CD14-positive monocyte (primary cell): ENCODE measurements around the gene BRD8. TPM values are rescaled to one million over a fixed set of nuclear protein-coding genes. Genes with fewer than 3 reads are reported as not detected.

Experiments
- DNase-seq, 3 donors: peaks; one replicate each; pipeline ENCODE4 v3.0.0-alpha.2; 2011 to 2022
- H2AFZ ChIP-seq: 2 replicates; pipeline ENCODE4 v1.6.0; 2012; ENCODE audit warnings: mild to moderate bottlenecking, low read depth, low read length, inconsistent platforms; ENCODE audit not compliant: insufficient read depth, poor library complexity, severe bottlenecking
- H3K27ac ChIP-seq, 2 donors: 1 replicate in 1 of 2; 2 replicates in 1 of 2; pipeline ENCODE4 v1.5.1; 2012 to 2013; ENCODE audit warnings: low read length in 2 of 2, control low read depth in 1 of 2, inconsistent platforms in 1 of 2, low read depth in 1 of 2, mild to moderate bottlenecking in 1 of 2
- H3K27me3 ChIP-seq, 2 donors: one replicate each; pipeline versions ENCODE4 v1.6.0 to v1.6.1; 2011 to 2013; ENCODE audit warnings: low read length in 2 of 2; ENCODE audit not compliant: control insufficient read depth in 2 of 2, insufficient read depth in 2 of 2
- H3K36me3 ChIP-seq, 2 donors: replicated peaks in 1 of 2; 1 replicate in 1 of 2; 2 replicates in 1 of 2; pipeline versions ENCODE4 v1.5.1 to v1.6.1; 2012 to 2013; ENCODE audit warnings: low read length in 2 of 2, control low read depth in 1 of 2, inconsistent platforms in 1 of 2, mild to moderate bottlenecking in 1 of 2; ENCODE audit not compliant: insufficient read depth in 2 of 2, control insufficient read depth in 1 of 2
- H3K4me1 ChIP-seq, 2 donors: 1 replicate in 1 of 2; 2 replicates in 1 of 2; pipeline versions ENCODE4 v1.5.1 to v1.6.1; 2012 to 2013; ENCODE audit warnings: low read length in 2 of 2, control low read depth in 1 of 2, inconsistent platforms in 1 of 2, mild to moderate bottlenecking in 1 of 2, moderate library complexity in 1 of 2; ENCODE audit not compliant: insufficient read depth in 2 of 2, control insufficient read depth in 1 of 2
- H3K4me2 ChIP-seq: replicated peaks from 2 replicates; pipeline ENCODE3; 2012; ENCODE audit warnings: low read length, moderate library complexity, mild to moderate bottlenecking; ENCODE audit not compliant: poor library complexity, severe bottlenecking; ENCODE audit errors: extremely low read depth
- H3K4me3 ChIP-seq, 3 experiments: fragments of 200-600 bp in 1 of 3; sonication (generic) in 1 of 3; replicated peaks in 1 of 3; 1 replicate in 2 of 3; 2 replicates in 1 of 3; pipeline ENCODE4 v1.5.1; 2011 to 2013; ENCODE audit warnings: low read length in 3 of 3, mild to moderate bottlenecking in 3 of 3, control low read depth in 2 of 3, low read depth in 2 of 3, inconsistent platforms in 1 of 3, moderate library complexity in 1 of 3
- H3K79me2 ChIP-seq: 2 replicates; pipeline ENCODE4 v1.6.0; 2012; ENCODE audit warnings: mild to moderate bottlenecking, control low read depth, inconsistent platforms, low read length, moderate library complexity; ENCODE audit not compliant: insufficient read depth
- H3K9ac ChIP-seq: 2 replicates; pipeline ENCODE4 v1.6.0; 2017; ENCODE audit warnings: low read length, mild to moderate bottlenecking; ENCODE audit not compliant: insufficient read depth, poor library complexity, severe bottlenecking
- H3K9me3 ChIP-seq, 2 donors: replicated peaks in 1 of 2; 1 replicate in 1 of 2; 2 replicates in 1 of 2; pipeline versions ENCODE4 v1.5.1 to v1.6.1; 2012 to 2013; ENCODE audit warnings: low read length in 2 of 2, control low read depth in 1 of 2; ENCODE audit not compliant: control insufficient read depth in 1 of 2, insufficient read depth in 1 of 2
- H4K20me1 ChIP-seq: 2 replicates; pipeline ENCODE4 v1.6.0; 2012; ENCODE audit warnings: mild to moderate bottlenecking, low read length, control low read depth, moderate library complexity; ENCODE audit not compliant: insufficient read depth
- H3K27ac Mint-ChIP-seq, 7 donors: one replicate each; pipeline ENCODE4 v1.8.0; 2020; ENCODE audit warnings: mild to moderate bottlenecking in 7 of 7, mixed read lengths in 7 of 7, moderate library complexity in 6 of 7, inconsistent platforms in 2 of 7
- H3K27me3 Mint-ChIP-seq, 3 donors: one replicate each; pipeline ENCODE4 v1.8.0; 2021 to 2022; ENCODE audit warnings: low read depth in 3 of 3, mild to moderate bottlenecking in 3 of 3, mixed read lengths in 3 of 3, moderate library complexity in 3 of 3, inconsistent platforms in 1 of 3
- H3K36me3 Mint-ChIP-seq, 2 donors: one replicate each; pipeline ENCODE4 v1.8.0; 2020; ENCODE audit warnings: mixed read lengths in 2 of 2, inconsistent platforms in 1 of 2, mild to moderate bottlenecking in 1 of 2
- H3K4me1 Mint-ChIP-seq: one replicate; pipeline ENCODE4 v1.8.0; 2020; ENCODE audit warnings: mild to moderate bottlenecking, mixed read lengths
- H3K4me3 Mint-ChIP-seq, 2 donors: one replicate each; pipeline ENCODE4 v1.8.0; 2020; ENCODE audit warnings: mild to moderate bottlenecking in 2 of 2, mixed read lengths in 2 of 2, moderate library complexity in 1 of 2
- H3K9me3 Mint-ChIP-seq, 7 donors: one replicate each; pipeline ENCODE4 v1.8.0; 2020 to 2022; ENCODE audit warnings: mixed read lengths in 7 of 7, mild to moderate bottlenecking in 6 of 7, moderate library complexity in 6 of 7, inconsistent platforms in 2 of 7
- CTCF ChIP-seq: fragments of 200-600 bp; IDR thresholded peaks from one replicate; pipeline ENCODE4 v1.8.0; 2022; ENCODE audit warnings: antibody characterized with exemption, mild to moderate bottlenecking
- WGBS: methylation state at CpG from one replicate; pipeline ENCODE4 v1.1.5; 2013; ENCODE audit warnings: missing lambda C conversion rate; ENCODE audit not compliant: insufficient coverage; 5-methylcytosine and 5-hydroxymethylcytosine counted together
- intact Hi-C, 2 donors: fragments of 100-400 bp; cut with micrococcal nuclease; formaldehyde crosslinking; loops; one replicate each; pipeline versions ENCODE4 v1.15.0 to v1.15.1; 2023
- polyA plus RNA-seq, 3 donors: library from polyadenylated mRNA; depleted of rRNA in 1 of 3; unstranded in 2 of 3; stranded (reverse) in 1 of 3; fragments of 300-500 nt in 2 of 3; fragments of >200 nt in 1 of 3; fragmentation: Illumina TruSeq in 2 of 3; gene quantifications; 1 replicate in 2 of 3; 2 replicates in 1 of 3; pipeline ENCODE4 v1.2.3, GENCODE V29; 2012 to 2021

The BRD8 gene
- polyA plus RNA-seq, 3 donors: 9.8 to 19.6 (median 17.6) TPM

GRCh38 chr5:138170299-138170698 lies 8.1 kb downstream of the BRD8 start:
- H3K4me2 ChIP-seq: no peak overlapping the region
- DNase-seq: no peak
- H3K36me3 ChIP-seq: peaks cover 80 to 100% of the 10 kb centered on the region in 2 donors
- no peak overlapping the region for H3K4me3 Mint-ChIP-seq
- peaks cover 5% of the 10 kb centered on the region for H3K4me1 Mint-ChIP-seq
- H3K27me3 Mint-ChIP-seq: no peaks in the 10 kb centered on the region
- H3K27ac Mint-ChIP-seq: no peak overlapping the region
- H2AFZ ChIP-seq: no peak overlapping the region
- no peak for TF ChIP-seq CTCF
- H3K9me3 Mint-ChIP-seq: no peaks in the 10 kb centered on the region
- peaks cover 79 to 97% of the 10 kb centered on the region in 2 donors for H3K36me3 Mint-ChIP-seq
- H3K4me3 ChIP-seq: no peak overlapping the region
- H3K4me1 ChIP-seq: peaks cover 5 to 7% of the 10 kb centered on the region in 2 donors
- no peaks in the 10 kb centered on the region for H4K20me1 ChIP-seq
- no peaks in the 10 kb centered on the region for H3K9me3 ChIP-seq
- H3K79me2 ChIP-seq: peaks cover 12% of the 10 kb centered on the region
- H3K27ac ChIP-seq: no peak overlapping the region
- H3K27me3 ChIP-seq: no peaks in the 10 kb centered on the region
- intact Hi-C loops: loop anchor here in 1 of 2 donors (10.0 kb wide), 1 partner anchor 375 kb away; the partner anchor contains the start of gene ETF1
- no peak overlapping the region for H3K9ac ChIP-seq

DNA sequence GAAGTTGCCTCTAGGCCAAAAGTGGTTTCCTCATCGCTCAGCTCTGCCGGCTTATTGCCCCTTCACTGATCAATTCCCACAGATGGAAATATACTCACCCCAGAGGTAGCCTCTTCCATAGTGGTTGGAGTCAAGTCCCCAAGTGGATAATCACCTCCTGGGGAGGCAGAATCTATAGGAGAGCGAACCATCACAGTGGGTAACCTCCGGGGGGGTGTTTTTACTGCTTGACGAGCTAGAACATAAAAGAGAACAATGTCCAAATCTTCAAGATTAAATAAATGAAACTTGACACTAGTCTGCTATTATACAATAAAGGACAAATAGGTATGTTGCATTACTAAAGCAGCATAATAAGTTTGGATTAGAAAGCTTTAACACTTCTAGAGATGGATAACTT lies 9.3 kb downstream of the BRD8 start:
- Histone ChIP-seq H3K4me1 (peaks cover 5 to 7% of the 10 kb centered on the region in 2 donors), H3K27me3 (no peaks in the 10 kb centered on the region), H4K20me1 (no peaks in the 10 kb centered on the region), H3K79me2 (peaks cover 9% of the 10 kb centered on the region), H3K4me3 (no peak overlapping the region), H3K9me3 (no peaks in the 10 kb centered on the region), H3K9ac (no peak overlapping the region), H2AFZ (no peak overlapping the region), H3K27ac (no peak overlapping the region), H3K4me2 (no peak overlapping the region), H3K36me3 (peaks cover 86 to 100% of the 10 kb centered on the region in 2 donors)
- Mint-ChIP-seq H3K27ac (no peak overlapping the region), H3K4me1 (peaks cover 5% of the 10 kb centered on the region), H3K27me3 (no peaks in the 10 kb centered on the region), H3K4me3 (no peak overlapping the region), H3K36me3 (peaks cover 82 to 98% of the 10 kb centered on the region in 2 donors), H3K9me3 (no peaks in the 10 kb centered on the region)
- no CpG with 5 or more reads among the region's 5 CpGs for WGBS
- DNase-seq: no peak
- no peak for TF ChIP-seq CTCF
- intact Hi-C loops: no loop called here
